Inflammatory macrophage (primary cell): ENCODE measurements around the gene ACHE.
"Not testable (repeated sequence)": the region's sequence is repeated elsewhere in the genome, so short reads cannot be mapped to it uniquely, and the experiment has no call there.

Experiments
- DNase-seq, 2 donors: peaks; one replicate each; pipeline ENCODE4 v3.0.0-alpha.2; 2020 to 2022
- total RNA-seq, 18 experiments: gene quantifications; one replicate each; lab custom pipeline; 2026; ENCODE audit warnings: mixed read lengths in 6 of 18, inconsistent platforms in 2 of 18; lab: John Stamatoyannopoulos, UW

ACHE gene
- total RNA-seq: 0 to 4.0 (median 0.08) reads per million in 18 experiments

DNA sequence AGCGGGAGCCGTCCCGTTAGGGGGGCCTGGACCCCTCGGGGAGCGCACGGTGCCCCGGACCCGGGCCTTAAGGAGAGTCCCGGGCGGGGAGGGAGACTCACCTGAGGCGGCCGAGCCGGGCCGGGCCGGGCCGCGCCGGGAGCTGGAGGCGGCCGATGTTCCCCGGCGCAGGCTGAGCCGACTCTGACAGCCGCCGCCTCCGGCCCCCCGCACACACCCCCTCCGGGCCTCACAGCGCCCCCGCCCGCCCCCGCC is at the start of gene ACHE:
TSS of gene ACHE (minus strand) at position 188 of the 255 bp plus-strand sequence. CDS start 1,656 bp downstream, outside the sequence.
- DNase-seq: no peak

GRCh38 chr7:100944138-100944537 is 48.5 kb upstream of the ACHE start:
- no peak for DNase-seq

DNA sequence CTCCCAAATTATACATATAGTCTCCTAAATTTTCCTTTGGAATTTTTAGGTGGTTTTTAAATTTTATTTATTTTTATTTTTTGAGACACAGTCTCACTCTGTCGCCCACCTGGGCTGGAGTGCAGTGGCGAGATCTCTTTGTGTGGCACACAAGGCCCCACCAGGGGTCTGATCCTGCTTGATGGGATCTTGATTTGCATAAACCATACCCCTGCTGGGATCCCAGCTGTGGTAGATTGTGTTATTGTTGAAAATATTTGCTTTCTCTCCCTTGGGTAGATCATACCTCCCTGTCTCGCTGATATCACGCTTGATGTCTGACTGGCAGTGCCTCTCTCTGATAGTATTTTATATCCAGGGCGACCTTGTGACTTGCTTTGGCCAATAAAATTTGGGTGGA is 48.0 kb upstream of the ACHE start:
- DNase-seq: no peak

- no peak for DNase-seq
Measured at GRCh38 chr7:100942045-100942774, 46.5 kb upstream of the ACHE start.

DNA sequence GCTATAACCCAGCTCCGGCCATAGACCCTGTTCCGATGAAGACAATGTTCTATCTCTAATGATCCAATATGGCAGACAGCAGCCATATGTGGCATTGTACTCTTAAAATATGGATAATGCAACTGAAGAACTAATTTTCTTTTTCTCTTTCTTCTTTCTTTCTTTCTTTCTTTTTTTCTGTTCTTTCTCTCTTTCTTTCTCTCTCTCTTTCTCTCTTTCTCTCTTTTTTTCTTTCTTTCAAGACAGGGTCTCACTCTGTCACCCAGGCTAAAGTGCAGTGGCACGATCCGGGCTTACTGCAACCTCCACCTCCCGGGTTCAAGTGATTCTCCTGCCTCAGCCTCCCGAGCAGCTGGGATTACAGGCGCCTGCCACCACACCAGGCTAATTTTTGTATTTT is 40.5 kb upstream of the ACHE start:
- not testable (repeated sequence) for DNase-seq

DNA sequence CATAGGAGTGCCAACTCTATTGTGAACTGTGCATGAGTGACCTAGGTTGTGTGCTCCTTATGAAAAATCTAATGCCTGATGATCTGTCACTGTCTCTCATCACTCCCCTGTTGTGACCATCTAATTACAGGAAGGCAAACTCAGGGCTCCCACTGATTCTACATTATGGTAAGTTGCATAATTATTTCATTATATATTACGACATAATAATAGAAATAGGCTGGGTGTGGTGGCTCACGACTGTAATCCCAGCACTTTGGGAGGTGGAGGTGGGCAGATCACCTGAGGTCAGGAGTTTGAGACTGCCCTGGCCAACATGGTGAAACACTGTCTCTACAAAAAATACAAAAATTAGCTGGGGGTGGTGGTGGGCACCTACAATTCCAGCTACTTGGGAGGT is 39.7 kb upstream of the ACHE start:
- DNase-seq: not testable (repeated sequence)

DNA sequence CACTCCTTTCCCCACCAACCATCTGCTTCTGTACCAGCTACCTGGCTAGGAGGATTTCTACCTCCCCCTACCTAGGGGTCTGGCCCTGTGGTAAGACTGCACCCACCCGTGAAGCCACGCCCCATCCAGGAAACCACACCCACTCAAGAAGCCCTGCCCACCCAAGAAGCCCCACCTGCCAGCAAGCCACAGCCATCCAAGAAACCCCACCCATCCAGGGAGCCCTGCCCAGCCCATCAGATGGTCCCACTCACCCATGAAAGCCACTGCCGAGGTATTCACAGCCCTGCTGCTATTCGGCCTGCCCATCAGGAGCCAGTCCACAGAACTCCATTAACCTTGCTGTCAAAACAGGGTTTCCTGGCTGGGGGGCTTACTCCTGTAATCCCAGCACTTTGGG is 38.0 kb upstream of the ACHE start:
- no peak for DNase-seq

DNA sequence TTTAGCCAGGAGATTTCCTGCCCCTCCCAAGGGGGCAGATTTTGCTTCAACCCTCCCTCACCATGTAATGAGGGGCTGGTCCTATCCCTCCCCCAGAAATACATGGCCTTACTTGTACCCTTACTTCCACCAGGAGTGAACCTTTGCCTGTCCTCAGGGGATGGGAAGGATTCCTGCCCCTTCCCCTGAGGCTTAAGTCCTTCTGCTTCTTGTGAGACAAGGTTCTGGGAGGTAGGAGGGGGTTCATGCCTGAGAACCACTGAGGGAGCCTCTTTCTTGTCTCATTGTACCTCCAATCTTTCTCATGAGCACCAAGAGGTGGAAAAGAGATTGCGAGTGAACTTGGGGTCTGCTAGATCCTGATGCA is 34.1 kb upstream of the ACHE start:
- DNase-seq: no peak

DNA sequence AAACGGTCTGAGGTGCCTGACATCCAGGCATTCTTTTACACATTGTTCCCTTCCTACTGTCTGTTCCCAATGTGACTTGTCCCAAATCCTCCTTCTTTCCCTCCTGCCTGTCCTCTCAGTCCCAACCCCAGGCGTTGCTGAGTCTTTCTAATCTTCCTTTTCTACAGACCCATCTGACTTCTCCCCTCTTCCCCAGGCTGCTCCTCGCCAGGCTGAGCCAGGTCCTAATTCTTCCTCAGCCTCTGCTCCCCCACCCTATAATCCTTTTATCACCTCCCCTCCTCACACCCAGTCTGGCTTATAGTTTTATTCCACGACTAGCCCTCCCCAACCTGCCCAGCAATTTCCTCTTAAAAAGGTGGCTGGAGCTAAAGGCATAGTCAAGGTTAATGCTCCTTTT is 27.9 kb upstream of the ACHE start:
- not testable (repeated sequence) for DNase-seq

- DNase-seq: no peak
Measured at GRCh38 chr7:100921039-100921438, 25.4 kb upstream of the ACHE start.

- not testable (repeated sequence) for DNase-seq
Measured at GRCh38 chr7:100919779-100920437, 24.2 kb upstream of the ACHE start.

GRCh38 chr7:100919335-100919734 is 23.6 kb upstream of the ACHE start:
- DNase-seq: not testable (repeated sequence)

DNA sequence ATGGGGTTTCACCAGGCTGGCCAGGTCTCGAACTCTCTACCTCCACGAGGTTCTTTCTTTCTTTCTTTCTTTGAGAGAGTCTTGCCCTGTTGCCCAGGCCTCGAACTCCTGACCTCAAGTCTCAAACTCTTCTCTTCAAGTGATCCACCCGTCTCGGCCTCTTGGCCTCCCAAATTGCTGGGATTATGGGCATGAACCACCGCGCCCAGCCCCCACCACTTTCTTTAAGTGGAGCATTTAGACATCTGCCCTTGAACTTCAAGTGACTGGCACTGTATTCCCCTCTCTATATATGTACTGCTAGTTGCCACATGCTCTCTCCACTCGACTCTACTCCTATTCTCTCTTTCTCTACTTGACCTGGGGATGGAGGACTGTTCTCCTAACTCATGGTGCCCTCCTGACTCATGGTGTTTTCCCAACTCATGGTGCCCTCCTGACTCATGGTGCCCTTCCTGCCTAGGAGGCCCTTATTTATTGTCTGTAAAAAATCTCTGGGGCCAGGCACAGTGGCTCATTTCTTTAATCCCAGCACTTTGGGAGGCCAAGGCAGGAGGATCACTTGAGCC is 19.3 kb upstream of the ACHE start:
- peak; percentile 23 to 28 for DNase-seq

DNA sequence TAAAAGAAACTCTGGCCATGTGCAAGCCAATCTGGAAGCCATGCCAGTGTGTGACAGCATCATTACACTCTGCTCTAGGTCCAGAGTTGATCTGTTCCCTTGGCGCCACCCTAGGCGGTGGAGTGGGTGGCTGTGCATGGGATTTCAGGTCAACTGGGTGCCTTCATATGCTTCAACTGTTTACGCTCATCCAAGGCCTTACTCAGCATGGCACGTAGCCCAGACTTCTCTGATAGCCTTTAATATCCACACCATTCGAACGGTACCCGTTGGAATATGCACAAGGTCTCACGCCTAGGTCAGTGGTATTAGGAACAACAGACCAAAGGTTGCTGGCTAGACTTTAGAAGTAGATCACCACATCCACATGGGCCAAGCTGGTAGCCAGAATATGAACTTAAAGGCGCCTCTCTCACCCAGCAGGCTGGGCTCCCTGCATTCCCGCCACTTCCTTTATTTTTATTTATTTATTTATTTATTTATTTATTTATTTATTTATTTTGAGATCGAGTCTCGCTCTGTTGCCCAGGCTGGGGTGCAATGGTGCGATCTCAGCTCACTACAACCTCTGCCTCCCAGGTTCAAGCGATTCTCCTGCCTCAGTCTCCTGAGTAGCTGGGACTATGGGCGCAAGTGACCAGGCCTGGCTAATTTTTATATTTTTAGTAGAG is 18.7 kb upstream of the ACHE start:
- DNase-seq: no peak

DNA sequence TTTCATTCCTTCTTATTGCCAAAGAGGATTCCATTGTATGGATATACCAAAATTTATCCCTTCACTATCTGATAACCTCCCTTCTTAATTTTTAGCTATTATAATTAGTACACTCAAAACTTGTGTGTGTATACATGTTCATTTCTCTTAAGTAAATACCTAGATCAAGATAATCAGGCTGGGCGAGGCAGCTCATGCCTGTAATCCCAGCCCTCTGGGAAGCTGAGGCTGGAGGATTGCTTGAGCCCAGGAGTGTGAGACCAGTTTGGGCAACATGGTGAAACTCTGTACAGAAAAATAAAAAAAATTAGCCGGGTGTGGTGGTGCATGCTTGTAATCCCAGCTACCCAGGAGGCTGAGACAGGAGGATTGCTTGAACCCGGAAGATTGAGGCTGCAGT is 15.8 kb upstream of the ACHE start:
- DNase-seq: no peak

DNA sequence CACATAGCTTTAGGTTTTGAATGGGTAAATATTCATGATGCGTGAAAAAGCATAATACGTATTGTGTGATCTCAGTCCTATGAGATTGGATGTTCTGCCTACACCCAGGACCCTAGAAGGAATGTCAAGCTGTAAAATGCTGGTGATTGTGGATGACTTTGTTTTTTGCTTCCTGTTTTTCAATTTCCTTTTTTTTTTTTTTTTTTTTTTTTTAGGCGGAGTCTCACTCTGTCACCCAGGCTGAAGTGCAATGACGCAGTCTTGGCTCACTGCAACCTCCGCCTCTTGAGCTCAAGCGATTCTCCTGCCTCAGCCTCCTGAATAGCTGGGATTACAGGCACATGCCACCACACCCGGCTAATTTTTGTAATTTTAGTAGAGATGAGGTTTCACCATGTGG is 14.8 kb upstream of the ACHE start:
- DNase-seq: peak; percentile 78 to 81

GRCh38 chr7:100908512-100908911 is 12.8 kb upstream of the ACHE start:
- no peak for DNase-seq

GRCh38 chr7:100902638-100903037 is 7.0 kb upstream of the ACHE start:
- no peak for DNase-seq

DNA sequence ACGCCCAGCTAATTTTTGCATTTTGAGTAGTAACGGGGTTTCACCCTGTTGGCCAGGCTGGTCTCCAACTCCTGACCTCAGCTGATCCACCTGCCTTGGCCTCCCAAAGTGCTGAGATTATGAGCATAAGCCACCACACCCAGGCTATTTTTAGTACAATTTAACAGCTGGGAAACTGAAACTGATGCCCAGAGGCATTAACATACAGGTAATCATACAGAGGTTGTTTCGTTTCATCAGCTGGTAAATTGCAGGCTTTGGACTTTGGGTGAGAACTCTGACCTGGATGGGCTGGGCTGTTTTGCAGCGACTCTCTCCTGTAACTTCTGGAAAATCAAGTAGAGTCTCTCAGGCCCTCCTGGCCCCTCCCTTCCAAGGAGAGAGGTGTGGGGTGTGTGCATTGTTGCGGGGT is 6.2 kb upstream of the ACHE start:
- no peak for DNase-seq

- DNase-seq: no peak
Measured at GRCh38 chr7:100900978-100901377, 5.3 kb upstream of the ACHE start.

- no peak for DNase-seq
Measured at GRCh38 chr7:100899432-100899831, 3.7 kb upstream of the ACHE start.

DNA sequence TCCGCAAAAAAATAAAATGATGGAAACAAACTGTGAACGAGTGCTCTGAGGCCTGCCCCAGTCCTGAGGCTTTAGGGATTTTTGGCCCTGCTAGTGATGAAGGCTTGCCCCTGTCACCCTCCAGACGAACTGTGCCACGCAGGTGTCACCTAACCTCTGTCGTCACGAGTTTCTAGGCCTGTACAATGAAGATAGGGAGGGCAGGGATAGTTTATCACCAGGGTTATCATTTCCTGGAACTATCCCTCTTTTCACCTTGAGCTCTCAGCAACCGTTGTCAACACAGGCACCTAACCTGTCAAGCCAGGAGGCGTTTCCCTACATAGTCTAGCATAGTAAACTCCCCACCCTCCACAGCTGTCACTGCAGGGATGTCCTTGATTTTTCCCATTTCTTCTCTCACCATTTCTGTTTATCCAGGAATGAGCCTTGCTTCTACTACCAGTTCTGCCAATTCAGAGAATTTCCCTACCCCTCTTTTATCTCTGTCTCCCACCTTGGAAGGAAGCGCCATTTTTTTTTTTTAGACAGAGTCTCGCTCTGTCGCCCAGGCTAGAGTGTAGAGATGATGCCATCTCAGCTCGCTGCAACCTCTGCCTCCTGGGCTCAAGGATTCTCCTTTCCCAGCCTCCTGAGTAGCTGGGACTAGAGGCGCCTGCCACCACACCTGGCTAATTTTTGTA is 2.2 kb upstream of the ACHE start:
- no peak for DNase-seq
